Measurements from ENCODE around the gene STARD8.

The STARD8 gene

GRCh38 chrX:68659786-68660185 is 12.3 kb downstream of the STARD8 start:
- no peak for DNase-seq (ENCODE audit: low read depth in 2 of 2)
- TF ChIP-seq, protein P1, sequence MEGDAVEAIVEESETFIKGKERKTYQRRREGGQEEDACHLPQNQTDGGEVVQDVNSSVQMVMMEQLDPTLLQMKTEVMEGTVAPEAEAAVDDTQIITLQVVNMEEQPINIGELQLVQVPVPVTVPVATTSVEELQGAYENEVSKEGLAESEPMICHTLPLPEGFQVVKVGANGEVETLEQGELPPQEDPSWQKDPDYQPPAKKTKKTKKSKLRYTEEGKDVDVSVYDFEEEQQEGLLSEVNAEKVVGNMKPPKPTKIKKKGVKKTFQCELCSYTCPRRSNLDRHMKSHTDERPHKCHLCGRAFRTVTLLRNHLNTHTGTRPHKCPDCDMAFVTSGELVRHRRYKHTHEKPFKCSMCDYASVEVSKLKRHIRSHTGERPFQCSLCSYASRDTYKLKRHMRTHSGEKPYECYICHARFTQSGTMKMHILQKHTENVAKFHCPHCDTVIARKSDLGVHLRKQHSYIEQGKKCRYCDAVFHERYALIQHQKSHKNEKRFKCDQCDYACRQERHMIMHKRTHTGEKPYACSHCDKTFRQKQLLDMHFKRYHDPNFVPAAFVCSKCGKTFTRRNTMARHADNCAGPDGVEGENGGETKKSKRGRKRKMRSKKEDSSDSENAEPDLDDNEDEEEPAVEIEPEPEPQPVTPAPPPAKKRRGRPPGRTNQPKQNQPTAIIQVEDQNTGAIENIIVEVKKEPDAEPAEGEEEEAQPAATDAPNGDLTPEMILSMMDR (IDR thresholded peaks at IDR 0.05; ENCODE audit: low read depth, low read length), result no peak
- H3K4me3 ChIP-seq (replicated peaks in 1 of 2; ENCODE audit: low read depth in 2 of 2, low read length in 2 of 2), result no peak overlapping the region

- DNase-seq (ENCODE audit: low read depth in 2 of 2), result no peak
- no peak overlapping the region for H3K4me3 ChIP-seq (replicated peaks in 1 of 2; ENCODE audit: low read depth in 2 of 2, low read length in 2 of 2)
- TF ChIP-seq, protein P1 (IDR thresholded peaks at IDR 0.05; ENCODE audit: low read depth, low read length), result no peak
Measured at GRCh38 chrX:68660746-68661145, 13.3 kb downstream of the STARD8 start.

DNA sequence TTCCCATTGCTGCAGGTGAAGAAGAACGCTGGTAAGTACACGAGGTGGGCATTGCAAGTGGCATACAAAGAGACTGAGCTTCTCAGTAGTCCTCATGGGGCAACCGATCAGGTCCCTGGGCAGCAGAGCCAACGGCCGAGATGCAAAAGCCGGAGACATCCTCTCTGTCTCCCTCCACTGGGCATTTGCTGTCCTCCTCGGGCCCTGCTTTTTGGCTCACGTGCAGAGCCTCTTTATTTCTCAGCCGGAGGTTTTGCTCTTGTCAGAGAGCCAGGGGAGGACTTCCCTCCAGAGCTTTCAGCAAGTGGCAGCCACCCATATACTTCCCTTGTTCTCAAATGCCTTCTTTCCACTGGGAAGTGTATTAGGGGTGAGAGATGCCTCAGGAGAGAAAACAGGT is 18.0 kb downstream of the STARD8 start:
- peak in 1 of 2 donors; percentile 33 for DNase-seq (ENCODE audit: low read depth in 2 of 2)
- TF ChIP-seq, protein P1 (IDR thresholded peaks at IDR 0.05; ENCODE audit: low read depth, low read length), result no peak
- no peak overlapping the region for H3K4me3 ChIP-seq (replicated peaks in 1 of 2; ENCODE audit: low read depth in 2 of 2, low read length in 2 of 2)

DNA sequence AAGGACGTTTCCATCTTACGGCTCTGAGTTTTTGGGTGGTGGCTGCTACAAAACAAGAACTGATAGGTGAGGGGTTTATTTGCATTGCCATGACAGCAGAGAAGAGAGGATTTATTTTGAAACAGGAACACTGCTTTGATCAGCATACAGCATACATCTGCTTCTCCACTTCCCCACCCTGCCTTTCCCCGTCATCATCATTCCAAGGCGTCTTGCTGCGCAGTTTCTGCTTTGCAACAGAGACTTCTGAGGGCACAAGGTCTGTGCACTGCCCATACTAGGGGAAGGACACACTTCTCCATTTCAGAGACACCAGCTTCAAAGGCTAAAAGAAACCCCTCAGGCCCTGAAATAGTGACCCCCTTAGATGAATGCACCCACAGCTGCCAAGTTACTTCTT is 19.1 kb downstream of the STARD8 start:
- H3K4me3 ChIP-seq (replicated peaks in 1 of 2; ENCODE audit: low read depth in 2 of 2, low read length in 2 of 2), result no peak overlapping the region
- TF ChIP-seq, protein P1 (IDR thresholded peaks at IDR 0.05; ENCODE audit: low read depth, low read length), result no peak
- no peak for DNase-seq (ENCODE audit: low read depth in 2 of 2)

GRCh38 chrX:68669094-68669860 is 21.8 kb downstream of the STARD8 start:
- DNase-seq (ENCODE audit: low read depth in 2 of 2), result peak in 1 of 2 donors; percentile 22
- H3K4me3 ChIP-seq (replicated peaks in 1 of 2; ENCODE audit: low read depth in 2 of 2, low read length in 2 of 2), result no peak overlapping the region
- TF ChIP-seq, protein P1 (IDR thresholded peaks at IDR 0.05; ENCODE audit: low read depth, low read length), result no peak

- no peak overlapping the region for H3K4me3 ChIP-seq (replicated peaks in 1 of 2; ENCODE audit: low read depth in 2 of 2, low read length in 2 of 2)
- TF ChIP-seq, protein P1 (IDR thresholded peaks at IDR 0.05; ENCODE audit: low read depth, low read length), result no peak
- DNase-seq (ENCODE audit: low read depth in 2 of 2), result no peak
Measured at GRCh38 chrX:68669871-68670270, 22.4 kb downstream of the STARD8 start.

Measured in cardiac fibroblast (primary cell).